HG02885 (cell line): Measurements from ENCODE around the gene PPP1R36.
"Not testable (repeated sequence)": the region's sequence is repeated elsewhere in the genome, so short reads cannot be mapped to it uniquely, and the experiment has no call there.

Experiments
- ATAC-seq: cut with Tn5 transposase; IDR thresholded peaks from one replicate; pipeline ENCODE4 v1.9.1; 2021; ENCODE audit warnings: mild to moderate bottlenecking; ENCODE audit not compliant: unreplicated experiment, poor library complexity

The PPP1R36 gene

GRCh38 chr14:64610049-64610746, 60.4 kb downstream of the PPP1R36 start:
- no peak for ATAC-seq

- ATAC-seq = no peak
Observed at GRCh38 chr14:64611358-64612020, 61.7 kb downstream of the PPP1R36 start.

GRCh38 chr14:64612021-64612380, 62.2 kb downstream of the PPP1R36 start:
- ATAC-seq = no peak

- no peak for ATAC-seq
Observed at GRCh38 chr14:64612971-64613666, 63.4 kb downstream of the PPP1R36 start.

GRCh38 chr14:64614166-64614565, 64.4 kb downstream of the PPP1R36 start:
- no peak for ATAC-seq

GRCh38 chr14:64614805-64615391, 65.1 kb downstream of the PPP1R36 start:
- ATAC-seq = no peak

GRCh38 chr14:64617872-64618408, 68.2 kb downstream of the PPP1R36 start:
- ATAC-seq = not testable (repeated sequence)

- ATAC-seq = no peak
Observed at GRCh38 chr14:64620910-64621309, 71.1 kb downstream of the PPP1R36 start.

GRCh38 chr14:64623554-64624165, 73.9 kb downstream of the PPP1R36 start:
- no peak for ATAC-seq

GRCh38 chr14:64625386-64626232, 75.8 kb downstream of the PPP1R36 start:
- no peak for ATAC-seq

- no peak for ATAC-seq
Observed at GRCh38 chr14:64628940-64629408, 79.2 kb downstream of the PPP1R36 start.

GRCh38 chr14:64630778-64631177, 81.0 kb downstream of the PPP1R36 start:
- no peak for ATAC-seq

- ATAC-seq = not testable (repeated sequence)
Observed at GRCh38 chr14:64631222-64631621, 81.5 kb downstream of the PPP1R36 start.

GRCh38 chr14:64632056-64632455, 82.3 kb downstream of the PPP1R36 start:
- no peak for ATAC-seq

- no peak for ATAC-seq
Observed at GRCh38 chr14:64634558-64634957, 84.8 kb downstream of the PPP1R36 start.

- peak; percentile 78 for ATAC-seq
Observed at GRCh38 chr14:64636208-64636979, 86.6 kb downstream of the PPP1R36 start.

- ATAC-seq = no peak
Observed at GRCh38 chr14:64636980-64637429, 87.2 kb downstream of the PPP1R36 start.

- ATAC-seq = no peak
Observed at GRCh38 chr14:64637735-64638473, 88.1 kb downstream of the PPP1R36 start.
